GM12878 (cell line): Measurements from ENCODE around the gene MAP7. TPM values are rescaled to one million over a fixed set of nuclear protein-coding genes. Genes with fewer than 3 reads are reported as not detected.

Source experiments
- ATAC-seq: fragments of 200-7000 bp; cut with Tn5 transposase; 3 replicates; pipeline ENCODE4 v1.9.1; 2020; ENCODE audit warnings: mild to moderate bottlenecking, moderate library complexity
- BruUV-seq: library from RNA; stranded (reverse); fragments of 400-500 nt; replicated peaks from 2 replicates; lab custom pipeline; 2021; lab: Mats Ljungman, UMichigan
- CTCF ChIA-PET: fragments of 300-600 bp; sonication (Branson Sonifier 250); formaldehyde crosslinking; extraction: SDS; loops from one replicate; lab custom pipeline; 2021; ENCODE audit warnings: inconsistent platforms; lab: Yijun Ruan, JAX
- POLR2A ChIA-PET: fragments of 350-600 bp; formaldehyde crosslinking; extraction: SDS; loops from one replicate; lab custom pipeline; 2021; ENCODE audit warnings: inconsistent platforms; lab: Charles Lee
- RAD21 ChIA-PET: fragments of 300-600 bp; sonication (Branson Sonifier 250); formaldehyde crosslinking; loops from one replicate; lab custom pipeline; 2023; ENCODE audit warnings: antibody characterized with exemption; ENCODE audit not compliant: unreplicated experiment; lab: Charles Lee
- SMC1A ChIA-PET: fragments of 300-600 bp; sonication (Branson Sonifier 250); formaldehyde crosslinking; loops from one replicate; lab custom pipeline; 2023; ENCODE audit not compliant: unreplicated experiment, uncharacterized antibody; lab: Charles Lee
- DNase-seq: peaks from one replicate; pipeline ENCODE4 v3.0.0-alpha.2; 2011; ENCODE audit warnings: low read depth, low spot score
- FAIRE-seq: peaks from 3 replicates; lab custom pipeline; 2011; peaks lifted over from hg19 to GRCh38; lab: Jason Lieb, UNC
- H2AFZ ChIP-seq: 2 replicates; pipeline ENCODE4 v1.6.0; 2011; ENCODE audit warnings: low read depth, low read length, control low read depth; ENCODE audit not compliant: control insufficient read depth
- H3K27ac ChIP-seq: 2 replicates; pipeline ENCODE4 v1.5.1; 2011; ENCODE audit warnings: control low read depth; ENCODE audit not compliant: control insufficient read depth, insufficient read depth
- H3K27me3 ChIP-seq, 2 experiments: replicated peaks in 1 of 2; 2 replicates each; pipeline versions ENCODE4 v1.6.0 to v1.6.1; 2011; ENCODE audit warnings: low read length in 1 of 2; ENCODE audit not compliant: control insufficient read depth in 2 of 2, insufficient read depth in 2 of 2
- H3K36me3 ChIP-seq, 2 experiments: 2 replicates each; pipeline ENCODE4 v1.5.1; 2011; ENCODE audit warnings: low read length in 1 of 2; ENCODE audit not compliant: control insufficient read depth in 2 of 2, insufficient read depth in 2 of 2
- H3K4me1 ChIP-seq: 2 replicates; pipeline ENCODE4 v1.6.1; 2011; ENCODE audit warnings: mild to moderate bottlenecking, low read length, moderate library complexity, mixed read lengths; ENCODE audit not compliant: control insufficient read depth, insufficient read depth
- H3K4me2 ChIP-seq: 2 replicates; pipeline ENCODE4 v1.6.0; 2011; ENCODE audit warnings: control low read depth; ENCODE audit not compliant: control insufficient read depth, insufficient read depth
- H3K4me3 ChIP-seq: fragments of 200-600 bp; sonication (generic); 2 replicates; pipeline ENCODE4 v1.5.1; 2016
- H3K79me2 ChIP-seq: 2 replicates; pipeline ENCODE4 v1.6.0; 2011; ENCODE audit warnings: low read length; ENCODE audit not compliant: control insufficient read depth, insufficient read depth
- H3K9ac ChIP-seq: 2 replicates; pipeline ENCODE4 v1.8.0; 2011; ENCODE audit warnings: low read length, control low read depth, mixed read lengths; ENCODE audit not compliant: control insufficient read depth, insufficient read depth
- H3K9me3 ChIP-seq: replicated peaks from 3 replicates; pipeline ENCODE4 v1.5.1; 2011; ENCODE audit warnings: mild to moderate bottlenecking, low read length; ENCODE audit not compliant: control insufficient read depth, insufficient read depth
- H4K20me1 ChIP-seq: 2 replicates; pipeline ENCODE4 v1.6.0; 2011; ENCODE audit not compliant: control insufficient read depth, insufficient read depth
- ASH2L ChIP-seq: fragments of 300-600, 200-600 bp; sonication (generic); IDR thresholded peaks from 2 replicates; pipeline ENCODE4 v1.6.1; 2017; ENCODE audit warnings: low read depth, mild to moderate bottlenecking, borderline replicate concordance
- ATF7 ChIP-seq: fragments of 450-650 bp; IDR thresholded peaks from 2 replicates; pipeline ENCODE4 v1.6.1; 2016; ENCODE audit warnings: low read depth, mild to moderate bottlenecking
- BACH1 ChIP-seq: fragments of 450-650 bp; IDR thresholded peaks from 2 replicates; pipeline ENCODE4 v1.6.1; 2017; ENCODE audit warnings: mild to moderate bottlenecking, borderline replicate concordance
- CHD4 ChIP-seq: fragments of 200-600 bp; sonication (generic); IDR thresholded peaks from 2 replicates; pipeline ENCODE4 v1.6.1; 2016; ENCODE audit warnings: mild to moderate bottlenecking
- EGR1 ChIP-seq, 2 experiments: IDR thresholded peaks; 1 replicate in 1 of 2; 2 replicates in 1 of 2; pipeline ENCODE4 v1.6.1; 2011 to 2012; ENCODE audit warnings: low read depth in 2 of 2, low read length in 2 of 2, borderline replicate concordance in 1 of 2, mild to moderate bottlenecking in 1 of 2, moderate library complexity in 1 of 2
- ETV6 ChIP-seq, 2 experiments: fragments of 450-650 bp in 1 of 2; IDR thresholded peaks in 1 of 2; conservative IDR thresholded peaks in 1 of 2; 2 replicates each; pipeline ENCODE4 v1.6.1; 2014; ENCODE audit warnings: antibody characterized with exemption in 1 of 2, borderline replicate concordance in 1 of 2, low read depth in 1 of 2, mild to moderate bottlenecking in 1 of 2, moderate library complexity in 1 of 2
- HDAC2 ChIP-seq: fragments of 200-600 bp; sonication (generic); IDR thresholded peaks from 2 replicates; pipeline ENCODE4 v1.6.1; 2017
- IRF4 ChIP-seq: IDR thresholded peaks from 2 replicates; pipeline ENCODE4 v1.6.1; 2011; ENCODE audit warnings: low read depth, low read length
- KDM1A ChIP-seq: fragments of 200-600 bp; sonication (generic); IDR thresholded peaks from 2 replicates; pipeline ENCODE4 v1.6.1; 2016; ENCODE audit warnings: borderline replicate concordance
- MTA2 ChIP-seq: fragments of 450-650 bp; IDR thresholded peaks from 2 replicates; pipeline ENCODE4 v1.6.1; 2016; ENCODE audit warnings: low read depth, mild to moderate bottlenecking, moderate library complexity
- POLR2A ChIP-seq: IDR thresholded peaks from 2 replicates; pipeline ENCODE4 v1.6.1; 2011; ENCODE audit warnings: low read depth, mild to moderate bottlenecking, low read length
- RAD21 ChIP-seq: IDR thresholded peaks from 2 replicates; pipeline ENCODE4 v1.6.1; 2011; ENCODE audit warnings: mild to moderate bottlenecking, low read depth, low read length, moderate library complexity; ENCODE audit not compliant: insufficient read depth
- SMC3 ChIP-seq: IDR thresholded peaks from 2 replicates; pipeline ENCODE4 v1.6.1; 2011; ENCODE audit warnings: low read length, improper control_type of control experiment, borderline replicate concordance
- STAT3 ChIP-seq: IDR thresholded peaks from 2 replicates; pipeline ENCODE4 v1.6.1; 2011; ENCODE audit warnings: low read depth, low read length, improper control_type of control experiment
- TCF7 ChIP-seq: IDR thresholded peaks from 2 replicates; pipeline ENCODE4 v1.6.1; 2014; ENCODE audit warnings: antibody characterized with exemption, borderline replicate concordance
- ZSCAN29 ChIP-seq: fragments of 450-650 bp; IDR thresholded peaks from 2 replicates; pipeline ENCODE4 v1.6.1; 2017; ENCODE audit warnings: mild to moderate bottlenecking, moderate library complexity
- WGBS: methylation state at CpG from one replicate; pipeline ENCODE4 v1.1.6; 2016; ENCODE audit warnings: low lambda C conversion rate; ENCODE audit not compliant: insufficient replicate concordance, insufficient coverage; ENCODE audit errors: missing lambda C conversion rate; 5-methylcytosine and 5-hydroxymethylcytosine counted together
- in situ Hi-C: fragments of 300-500 bp; cut with MboI; formaldehyde crosslinking; loops from 9 replicates; pipeline ENCODE4 v1.14.3; 2018; ENCODE audit warnings: mixed read lengths
- intact Hi-C: fragments of 100-400 bp; cut with micrococcal nuclease; formaldehyde crosslinking; loops from one replicate; pipeline ENCODE4 v1.14.2; 2022; ENCODE audit not compliant: unreplicated experiment
- polyA plus RNA-seq, 11 experiments: library from polyadenylated mRNA; depleted of rRNA in 4 of 11; unstranded in 6 of 11; stranded (reverse) in 5 of 11; fragments of >200 nt; fragmentation: Nextera tagmentation in 4 of 11; fragmentation: Illumina TruSeq in 1 of 11; extraction: Ambion mirVana in 4 of 11; extraction: Trizol in 1 of 11; gene quantifications; 1 replicate in 1 of 11; 2 replicates in 10 of 11; pipeline versions ENCODE4 v1.2.1 to v1.2.3, GENCODE V29; 2011 to 2016; ENCODE audit warnings: inconsistent platforms in 2 of 11, missing spikeins in 2 of 11, low read depth in 1 of 11
- total RNA-seq, 4 experiments: library from RNA; depleted of rRNA in 3 of 4; stranded (reverse); fragments of >200 nt in 3 of 4; fragmentation: Illumina TruSeq in 1 of 4; extraction: Trizol in 1 of 4; gene quantifications; 2 replicates each; pipeline versions ENCODE4 v1.2.1 to v1.2.3, GENCODE V29; 2013 to 2021

The MAP7 gene
- total and polyA plus RNA-seq, 10 of the 15 experiments (the other 5 are each of a cell fraction or from before 2014, with no cell fraction given), result 0.04 to 0.17 (median 0.08) TPM; not detected in 2

DNA sequence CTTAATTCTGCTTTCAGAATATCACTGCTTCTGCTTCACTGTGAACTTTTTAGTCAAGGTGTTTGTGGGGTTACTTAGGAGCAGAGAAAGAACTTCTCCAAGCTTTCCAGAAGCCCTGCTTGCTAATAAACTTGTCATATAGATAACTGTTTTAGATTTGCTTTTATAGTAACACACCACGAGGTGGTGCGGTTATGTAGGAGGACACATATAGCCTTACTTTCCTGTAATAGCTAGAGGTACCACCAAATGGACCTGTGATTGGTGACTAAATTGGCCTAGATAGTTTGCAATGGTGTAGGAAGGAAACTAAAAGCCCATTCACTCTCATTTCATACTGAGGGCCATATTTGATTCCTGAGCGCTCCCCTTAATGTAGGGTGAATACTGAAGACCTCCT is 208.3 kb downstream of the MAP7 start:
- ChIA-PET CTCF (interaction anchor here (0.6 to 2.3 kb wide), 4 partner anchors 112 to 451 kb away, joined by 3 to 11 read pairs (median 3); partner anchors contain the start of gene MAP3K5), POLR2A (no interaction called here)

DNA sequence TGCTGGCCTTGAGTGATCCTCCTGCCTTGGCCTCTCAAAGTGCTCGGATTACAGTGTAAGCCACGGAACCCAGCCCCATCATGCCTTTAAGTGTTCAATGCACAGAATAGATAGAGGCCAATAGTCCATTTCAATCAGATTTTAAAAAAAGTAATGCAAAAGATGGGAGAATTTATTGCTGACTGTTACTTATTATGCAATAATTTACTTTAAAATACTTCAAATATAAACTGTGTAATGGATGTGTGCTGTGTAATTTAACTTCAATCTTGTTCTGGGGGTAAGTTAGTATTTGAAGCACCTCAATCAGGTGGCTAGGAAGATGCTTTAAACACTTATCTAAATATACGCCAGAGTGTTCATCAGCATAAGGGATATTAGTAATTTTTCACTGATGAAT is 208.9 kb downstream of the MAP7 start:
- ChIA-PET RAD21 (no interaction called here), SMC1A (interaction anchor here (1.6 kb wide), 1 partner anchor 206 kb away, joined by 5 read pairs; no protein-coding TSS in a partner anchor), POLR2A (no interaction called here), CTCF (interaction anchor here (0.7 to 2.3 kb wide), 2 partner anchors 206 to 222 kb away, joined by 3 to 11 read pairs; no protein-coding TSS in a partner anchor)
- intact Hi-C loops, result loop anchor here (10.0 kb wide), 1 partner anchor 203 kb away; no protein-coding TSS in a partner anchor
- H3K79me2 ChIP-seq, result no peaks in the 10 kb centered on the region
- no peaks in the 10 kb centered on the region for H3K9me3 ChIP-seq
- H3K4me2 ChIP-seq, result no peak overlapping the region
- 39% methylated on average over 3 of the region's 3 CpGs for WGBS
- DNase-seq (no peak), FAIRE-seq (no peak)
- no peak for TF ChIP-seq BACH1
- no peak for TF ChIP-seq KDM1A
- TF ChIP-seq ATF7, result no peak
- no peak for TF ChIP-seq ASH2L
- TF ChIP-seq TCF7, result no peak
- TF ChIP-seq STAT3, result no peak
- no peak for TF ChIP-seq IRF4
- no peak for TF ChIP-seq EGR1 (IDR thresholded peaks at IDR 0.05; ENCODE audit: borderline replicate concordance in 1 of 2, low read depth in 2 of 2, low read length in 2 of 2)
- TF ChIP-seq ZSCAN29, result no peak
- no peak for TF ChIP-seq CHD4
- TF ChIP-seq MTA2, result no peak
- TF ChIP-seq RAD21, result no peak
- TF ChIP-seq POLR2A, result no peak
- TF ChIP-seq, all 136 proteins: peak for 0
- no peak overlapping the region for H3K4me3 ChIP-seq
- H3K27me3 ChIP-seq, result no peaks in the 10 kb centered on the region
- H2AFZ ChIP-seq, result no peak overlapping the region
- in situ Hi-C loops, result no loop called here
- no peaks in the 10 kb centered on the region for H3K36me3 ChIP-seq
- no peak overlapping the region for H3K27ac ChIP-seq
- ATAC-seq, result no peak
- no peaks in the 10 kb centered on the region for H3K4me1 ChIP-seq
- BruUV-seq, result no TSS peak
- H3K9ac ChIP-seq, result no peak overlapping the region
- H4K20me1 ChIP-seq, result no peaks in the 10 kb centered on the region

More for the DNA sequence above, 208.3 kb downstream of the MAP7 start:
- Histone ChIP-seq H3K36me3 (no peaks in the 10 kb centered on the region), H3K9ac (no peak overlapping the region), H3K27me3 (no peaks in the 10 kb centered on the region), H4K20me1 (no peaks in the 10 kb centered on the region), H3K27ac (no peak overlapping the region), H3K9me3 (no peaks in the 10 kb centered on the region), H3K4me1 (no peaks in the 10 kb centered on the region), H3K4me2 (no peak overlapping the region), H3K4me3 (no peak overlapping the region), H2AFZ (no peak overlapping the region), H3K79me2 (no peaks in the 10 kb centered on the region)
- intact Hi-C loops, result loop anchor here (10.0 kb wide), 1 partner anchor 203 kb away; no protein-coding TSS in a partner anchor
- no TSS peak for BruUV-seq
- ATAC-seq (peak; percentile 41; the same call in 1 of the 3 replicates), FAIRE-seq (no peak), DNase-seq (no peak)
- WGBS, result 38% methylated on average over 3 of the region's 3 CpGs
- SMC1A ChIA-PET, result interaction anchor here (1.6 kb wide), 1 partner anchor 205 kb away, joined by 5 read pairs; no protein-coding TSS in a partner anchor
- RAD21 ChIA-PET, result no interaction called here
- TF ChIP-seq ETV6 (conservative IDR thresholded peaks at IDR 0.05 in 1 of 2, IDR thresholded peaks at IDR 0.05 in 1 of 2; ENCODE audit: borderline replicate concordance in 1 of 2, low read depth in 1 of 2), result no peak
- TF ChIP-seq HDAC2, result no peak
- TF ChIP-seq SMC3, result peak; percentile 9; the same call in 1 of the 2 replicates
- in situ Hi-C loops, result no loop called here
